Raji (cell line): ENCODE data around the gene FBXW5.

Experiments used
- POLR2A ChIP-seq: IDR thresholded peaks from 2 replicates; pipeline ENCODE4 v1.6.1; 2011; ENCODE audit warnings: low read depth, low read length, control low read depth; ENCODE audit not compliant: insufficient read depth

The FBXW5 gene

DNA sequence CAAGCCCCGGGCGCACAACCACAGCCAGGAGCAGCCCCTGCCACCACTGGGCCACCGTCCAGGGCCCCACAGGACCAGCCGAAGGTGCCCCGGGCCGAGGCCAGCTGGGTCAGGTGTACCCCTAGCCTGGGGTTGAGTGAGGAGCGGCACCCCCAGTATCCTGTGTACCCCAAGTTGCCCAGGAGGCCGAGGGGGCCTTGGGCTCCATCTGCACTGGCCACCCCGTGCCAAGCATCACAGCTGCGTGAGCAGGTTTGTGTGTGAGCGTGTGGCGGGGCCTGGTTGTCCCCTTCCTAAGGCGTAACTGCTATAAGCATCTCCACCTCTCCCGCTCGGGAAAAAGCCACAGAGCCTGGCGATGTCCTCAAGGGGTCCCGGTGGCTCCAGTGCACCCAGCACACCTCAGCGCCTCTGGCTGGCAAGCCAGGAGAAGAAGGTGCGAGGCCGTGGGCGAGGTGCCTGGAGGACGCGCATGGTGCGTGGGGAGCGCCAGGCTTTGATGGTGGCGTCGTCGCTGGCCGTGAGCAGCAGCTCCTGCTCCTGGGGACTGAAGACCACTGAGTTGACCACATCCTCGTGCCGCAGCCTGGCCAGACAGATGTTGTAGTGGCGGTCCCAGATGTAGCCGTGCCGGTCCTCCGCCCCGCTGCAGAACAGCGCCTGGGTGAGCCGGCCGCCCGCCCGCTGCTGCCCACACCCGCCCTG is 3.9 kb downstream of the FBXW5 start:
- TF ChIP-seq POLR2A: no peak

DNA sequence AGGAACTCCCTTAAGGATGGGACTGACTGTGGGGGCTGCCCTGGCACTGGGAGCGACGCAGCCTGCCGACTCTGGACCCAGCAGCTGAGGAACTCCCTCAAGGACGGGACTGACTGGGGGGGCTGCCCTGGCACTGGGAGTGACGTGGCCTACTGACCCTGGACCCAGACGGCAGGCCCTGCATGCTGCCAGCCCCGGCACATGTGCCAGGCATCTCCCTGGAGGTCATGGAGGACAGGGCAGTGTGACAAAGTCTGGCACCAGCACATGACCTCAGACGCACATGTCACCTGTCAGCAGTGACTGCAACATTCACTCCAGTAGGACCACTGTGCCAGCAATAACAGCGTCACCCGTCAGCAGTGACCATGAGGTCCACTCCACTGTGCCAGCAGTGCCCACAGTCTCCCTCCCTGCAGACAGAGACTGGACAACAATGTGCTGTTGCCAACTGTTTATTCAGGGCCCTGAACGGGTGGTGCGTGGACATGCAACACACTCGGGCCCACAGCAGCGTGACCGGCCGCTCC is 4.5 kb downstream of the FBXW5 start:
- no peak for TF ChIP-seq POLR2A

DNA sequence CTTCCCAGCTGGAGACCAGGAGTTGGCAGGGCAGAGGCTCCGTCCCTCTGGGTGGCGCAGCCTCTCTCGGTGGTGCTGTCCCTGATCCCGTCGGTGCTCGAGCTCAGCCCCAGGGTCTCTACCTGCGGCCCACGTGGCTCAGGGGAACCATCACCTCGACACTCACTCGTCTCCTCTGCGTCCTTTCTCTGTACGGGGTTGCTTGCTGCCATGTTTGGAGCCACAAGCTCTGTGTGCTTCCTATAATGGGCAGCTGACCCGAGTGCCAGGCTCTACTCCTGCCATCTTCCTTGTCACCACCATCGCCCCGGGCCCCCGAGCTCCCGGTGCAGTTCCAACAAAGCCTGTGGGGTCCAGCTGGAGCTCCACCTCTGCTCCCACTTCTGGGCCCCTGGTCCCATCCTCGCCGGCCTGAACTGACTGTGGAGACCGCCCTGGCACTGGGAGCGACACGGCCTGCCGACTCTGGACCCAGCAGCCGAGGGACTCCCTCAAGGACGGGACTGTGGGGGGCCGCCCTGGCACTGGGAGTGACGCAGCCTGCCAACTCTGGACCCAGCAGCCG is 5.0 kb downstream of the FBXW5 start:
- TF ChIP-seq POLR2A: no peak

DNA sequence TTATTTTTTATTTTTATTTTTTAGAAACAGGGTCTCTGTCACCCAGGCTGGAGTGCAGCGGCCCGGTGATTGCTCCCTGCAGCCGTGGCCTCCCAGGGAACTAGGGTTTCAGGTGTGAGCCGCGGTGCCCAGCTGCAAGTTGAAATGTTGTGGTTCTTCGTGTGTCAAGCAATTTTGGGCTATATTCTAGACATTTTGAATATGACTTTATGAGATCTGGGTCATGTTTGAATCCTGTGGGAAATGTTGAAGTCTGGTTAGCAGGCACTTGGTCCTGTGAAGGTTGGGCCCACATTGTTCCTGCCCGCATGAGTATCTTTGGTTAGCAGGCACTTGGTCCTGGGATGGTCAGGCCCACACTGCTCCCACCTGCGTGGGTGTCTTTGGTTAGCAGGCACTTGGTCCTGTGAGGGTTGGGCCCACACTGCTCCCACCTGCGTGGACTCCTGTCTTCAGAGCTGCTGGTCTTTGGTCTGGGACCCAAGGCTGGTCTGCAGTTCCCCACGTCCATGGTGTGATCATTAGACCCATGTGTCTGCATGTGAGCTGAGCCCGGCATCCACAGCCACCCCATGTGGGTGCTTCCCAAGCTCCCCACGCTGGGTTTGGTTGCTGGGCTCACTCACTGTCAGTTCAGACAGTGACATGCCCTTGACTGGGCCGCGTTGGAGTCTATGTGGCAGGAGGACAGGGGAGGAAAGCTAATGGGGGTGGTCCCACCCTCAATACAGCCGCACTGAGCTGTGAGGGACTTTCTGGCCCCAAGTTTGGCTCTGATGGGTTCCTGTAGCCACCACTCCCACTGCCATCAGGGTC is 7.1 kb downstream of the FBXW5 start:
- no peak for TF ChIP-seq POLR2A

DNA sequence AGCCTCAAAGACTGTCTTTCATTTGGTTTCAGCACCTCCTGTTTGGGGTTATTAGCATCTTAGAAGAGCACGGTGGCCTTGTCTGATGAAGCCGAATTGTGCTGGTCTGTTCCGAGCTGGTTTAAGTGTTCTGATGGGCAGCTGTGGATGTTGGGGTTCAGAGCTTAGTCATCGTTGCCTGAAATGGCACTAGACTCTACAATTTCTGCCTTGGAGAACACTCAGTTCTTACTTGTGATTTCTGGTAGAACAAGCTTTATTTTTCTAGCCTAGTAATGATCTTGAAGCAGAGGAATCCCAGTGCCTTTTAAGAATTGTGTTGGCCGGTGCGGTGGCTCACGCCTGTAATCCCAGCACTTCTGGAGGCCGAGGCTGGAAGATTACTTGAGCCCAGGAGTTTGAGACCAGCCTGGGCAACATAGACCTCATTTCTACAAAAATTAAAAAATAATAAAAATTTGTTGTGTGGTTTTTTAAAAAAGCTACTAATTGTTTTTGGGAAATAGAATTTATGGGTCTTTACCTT is 7.8 kb downstream of the FBXW5 start:
- no peak for TF ChIP-seq POLR2A

DNA sequence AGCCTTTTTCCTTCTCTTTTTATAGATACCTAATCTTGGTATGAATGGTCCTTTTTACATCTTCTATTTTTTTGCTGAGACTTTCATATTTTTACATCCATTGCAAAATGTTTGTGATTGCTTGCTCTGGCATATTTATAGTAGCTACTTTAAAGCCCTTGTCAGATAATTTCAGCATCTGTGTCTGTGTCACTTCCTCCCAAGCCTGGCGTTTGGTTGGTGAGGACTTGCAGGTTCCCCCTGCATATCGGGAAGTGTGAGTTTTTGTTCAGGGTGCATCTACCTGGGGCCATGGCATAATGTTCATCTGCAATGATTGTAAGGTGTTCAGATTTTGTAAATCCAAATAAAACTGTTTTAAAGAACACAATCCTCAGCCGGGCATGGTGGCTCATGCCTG is 8.9 kb downstream of the FBXW5 start:
- TF ChIP-seq POLR2A: no peak

DNA sequence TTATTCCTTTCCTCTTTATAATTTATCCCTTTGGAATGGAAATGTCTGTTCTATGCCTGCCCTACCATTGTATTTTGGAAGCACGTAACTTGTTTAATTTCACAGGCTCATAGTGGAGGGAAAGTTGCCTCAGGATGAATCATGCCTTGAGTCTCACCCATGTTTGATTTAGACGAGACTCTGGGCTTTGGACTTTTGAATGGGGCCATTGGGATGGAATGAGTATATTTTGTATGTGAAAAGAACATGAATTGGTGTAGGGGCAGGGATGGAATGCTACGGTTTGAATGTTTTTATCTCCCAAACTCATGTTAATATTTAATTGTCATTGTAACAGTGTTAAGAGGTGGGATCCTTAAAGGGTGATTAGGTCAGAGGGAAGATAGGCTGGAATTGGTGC is 10.3 kb downstream of the FBXW5 start:
- TF ChIP-seq POLR2A: no peak

DNA sequence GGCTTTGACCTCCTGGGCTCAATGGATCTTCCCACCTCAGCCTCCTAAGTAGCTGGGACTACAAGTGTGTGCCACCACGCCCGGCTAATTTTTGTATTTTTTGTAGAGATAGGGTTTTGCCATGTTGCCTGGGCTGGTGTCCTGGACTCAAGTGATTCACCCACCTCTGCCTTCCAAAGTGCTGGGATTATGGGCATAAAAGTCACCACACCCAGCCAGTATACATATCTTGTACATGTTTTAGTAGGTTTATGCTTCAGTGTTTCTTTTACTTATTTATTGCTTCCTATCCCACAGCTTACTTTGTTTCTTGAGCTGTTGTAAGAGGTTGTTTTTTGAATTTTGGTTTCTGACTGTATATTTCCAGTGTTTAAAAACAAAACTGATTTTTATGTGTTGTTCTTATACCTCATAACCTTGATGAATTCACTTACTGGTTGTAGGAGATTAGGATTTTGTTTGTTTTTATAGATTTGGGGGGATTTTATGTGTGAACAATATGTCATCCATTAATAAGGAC is 12.9 kb downstream of the FBXW5 start:
- TF ChIP-seq POLR2A: no peak

DNA sequence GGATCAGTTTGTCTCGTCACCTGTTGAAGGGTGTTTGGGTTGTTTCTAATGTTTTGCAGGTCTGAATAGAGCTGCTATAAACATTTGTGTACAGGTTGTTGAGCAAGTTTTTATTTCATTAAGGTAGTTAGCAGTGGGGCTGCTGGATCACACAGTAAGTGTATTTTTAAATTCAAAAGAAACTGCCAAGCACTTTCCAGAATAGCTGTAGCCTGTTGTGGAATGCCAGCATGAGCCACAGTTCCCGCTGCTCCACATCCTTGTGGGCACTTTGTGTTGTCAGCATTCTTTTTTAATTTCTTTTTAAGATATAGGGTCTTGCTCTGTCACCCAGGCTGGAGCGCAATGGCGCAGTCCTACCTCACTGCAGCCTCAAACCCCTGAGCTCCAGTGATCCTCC is 14.5 kb downstream of the FBXW5 start:
- TF ChIP-seq POLR2A: no peak

DNA sequence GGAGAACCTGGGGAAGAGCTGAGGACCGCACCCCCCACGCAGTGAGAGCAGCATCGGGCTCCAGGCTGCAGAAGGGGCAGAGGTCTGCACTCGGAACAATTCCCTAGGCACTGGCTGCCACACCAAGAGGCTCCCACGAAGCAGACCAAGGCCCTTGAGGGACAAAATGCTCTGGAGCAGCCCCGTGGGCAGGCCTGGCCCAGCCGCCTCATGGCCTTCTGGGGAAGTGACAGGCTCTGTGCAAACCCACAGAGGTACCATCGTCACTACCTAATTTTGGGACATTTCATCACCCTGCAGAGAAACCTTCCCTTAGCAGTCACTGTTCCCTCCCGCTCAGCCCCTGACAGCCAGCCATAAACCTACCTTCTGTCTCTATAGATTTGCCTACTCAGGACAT is 15.9 kb downstream of the FBXW5 start:
- no peak for TF ChIP-seq POLR2A

DNA sequence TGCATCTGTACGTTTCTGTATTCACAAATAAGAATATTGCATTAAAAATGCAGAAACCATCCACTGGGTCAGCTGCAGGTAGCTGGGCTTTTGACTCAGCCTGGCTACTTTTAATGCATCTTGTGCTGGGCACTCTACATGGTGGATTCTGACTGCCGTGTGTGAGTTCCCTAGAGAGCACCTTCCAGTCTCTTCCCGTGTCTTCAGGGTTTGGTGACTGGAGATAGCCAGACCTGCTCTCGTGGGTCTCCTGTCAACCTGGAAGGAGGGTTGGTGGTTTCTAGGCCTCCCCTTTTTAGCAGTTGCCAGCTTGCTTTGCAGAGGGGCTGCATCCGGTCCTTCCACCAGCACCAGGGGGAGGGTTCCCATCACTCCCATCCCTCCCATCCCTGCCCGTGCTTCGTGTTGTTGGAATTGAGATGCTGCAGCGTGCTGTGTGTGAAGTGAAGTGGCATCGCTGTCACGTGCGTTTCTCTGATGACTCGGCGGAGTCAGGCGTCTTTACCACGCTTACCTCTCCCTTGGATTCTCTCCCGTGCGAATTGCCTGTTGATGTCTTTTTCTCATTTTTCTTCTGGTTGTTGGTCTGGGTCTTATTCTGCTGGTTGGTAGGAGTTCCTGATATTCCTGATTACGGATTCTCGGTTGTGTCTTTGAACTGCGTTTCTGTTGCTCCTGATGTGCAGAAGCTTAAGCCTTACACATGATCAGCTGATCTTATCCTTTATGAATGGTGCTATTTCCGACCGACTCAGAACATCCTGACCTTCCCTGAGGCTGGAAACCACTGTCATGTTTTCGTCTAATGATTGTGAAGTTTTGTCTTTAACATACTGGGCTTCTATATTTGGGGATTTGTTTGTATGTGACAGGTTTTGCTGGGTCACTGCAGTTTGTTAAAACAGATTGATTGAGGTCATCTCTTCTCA is 16.9 kb downstream of the FBXW5 start:
- TF ChIP-seq POLR2A: no peak

DNA sequence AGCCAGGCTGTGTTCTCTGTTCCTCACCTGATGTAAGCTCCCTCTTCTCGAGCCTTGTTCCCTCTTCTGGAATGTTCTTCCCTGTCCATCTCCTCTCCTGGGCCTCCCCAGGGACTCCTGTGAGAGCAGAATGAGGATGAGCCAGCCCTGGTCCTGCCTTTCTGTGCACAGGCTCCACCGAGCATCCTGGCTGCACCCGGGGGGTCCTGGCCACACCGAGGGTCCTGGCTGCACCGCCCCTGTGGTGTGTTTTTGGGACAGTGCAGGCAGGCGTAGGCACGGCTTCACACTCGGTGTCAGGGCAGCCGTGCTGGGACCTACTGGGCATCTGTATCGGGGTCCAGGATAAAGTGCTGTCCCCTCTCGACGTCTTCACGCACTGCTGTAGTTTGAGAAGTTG is 17.8 kb downstream of the FBXW5 start:
- TF ChIP-seq POLR2A: no peak

DNA sequence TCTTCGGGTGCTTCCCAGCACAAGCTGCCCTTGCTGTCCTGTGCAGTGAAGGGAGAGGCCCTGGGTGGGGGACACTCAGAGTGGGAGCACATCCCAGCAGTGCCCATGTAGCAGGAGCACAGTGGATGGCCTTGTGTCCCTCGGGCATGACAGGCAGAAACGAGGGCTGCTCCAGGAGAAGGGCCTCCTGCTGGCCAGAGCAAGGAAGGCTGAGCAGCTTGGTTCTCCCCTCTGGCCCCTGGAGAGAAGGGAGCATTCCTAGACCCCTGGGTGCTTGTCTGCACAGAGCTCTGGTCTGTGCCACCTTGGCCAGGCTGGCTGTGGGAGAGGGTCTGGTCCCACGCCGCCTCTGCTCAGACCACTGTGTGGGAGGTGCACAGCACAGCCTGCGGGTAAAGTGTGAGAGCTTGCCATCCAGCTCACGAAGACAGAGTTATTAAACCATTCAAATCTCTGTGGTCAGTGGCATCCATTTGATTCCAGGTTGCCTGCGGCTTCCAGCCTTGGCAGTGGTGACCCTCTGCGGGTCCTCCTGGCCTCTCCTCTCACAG is 18.3 kb downstream of the FBXW5 start:
- TF ChIP-seq POLR2A: no peak
